K562 (cell line): ENCODE data around the gene C2orf76. TPM values are rescaled to one million over a fixed set of nuclear protein-coding genes. Genes with fewer than 3 reads are reported as not detected.
A peak's percentile ranks its signal among the peaks of the same experiment; 100 is the strongest.

Experiments
- ATAC-seq: fragments of 200-7000 bp; cut with Tn5 transposase; 3 replicates; pipeline ENCODE4 v1.9.1; 2020; ENCODE audit warnings: moderate library complexity
- BruUV-seq: library from RNA; stranded (reverse); fragments of 400-500 nt; replicated peaks from 2 replicates; lab custom pipeline; 2021; lab: Mats Ljungman, UMichigan
- CTCF ChIA-PET: fragments of 300-600 bp; formaldehyde crosslinking; extraction: SDS; loops from one replicate; lab custom pipeline; 2021; ENCODE audit warnings: low intra/inter-chr PET ratio; lab: Yijun Ruan, JAX
- POLR2A ChIA-PET: fragments of 300-600, 350-650 bp; sonication (Branson Sonifier 250); formaldehyde crosslinking; extraction: SDS; loops from one replicate; lab custom pipeline; 2021; ENCODE audit warnings: antibody characterized with exemption, inconsistent platforms; lab: Yijun Ruan, JAX
- DNase-seq, 4 experiments: peaks; one replicate each; pipeline versions ENCODE4 v3.0.0 to v3.0.0-alpha.2; 2011 to 2018; ENCODE audit warnings: low spot score in 3 of 4, mixed read lengths in 3 of 4; ENCODE audit errors: extremely low read depth in 1 of 4
- FAIRE-seq: peaks from 2 replicates; lab custom pipeline; 2011; peaks lifted over from hg19 to GRCh38; lab: Jason Lieb, UNC
- H2AFZ ChIP-seq: 2 replicates; pipeline ENCODE4 v1.6.0; 2011; ENCODE audit warnings: low read depth, low read length, control low read depth, inconsistent platforms
- H3K27ac ChIP-seq: fragments of 200-600 bp; 3 replicates; pipeline ENCODE4 v1.8.0; 2011; ENCODE audit warnings: low read depth, mild to moderate bottlenecking, control low read depth, inconsistent platforms, low read length, moderate library complexity, mixed read lengths; ENCODE audit errors: extremely low read depth
- H3K27me3 ChIP-seq, 2 experiments: fragments of 300-600 bp in 1 of 2; 2 replicates in 1 of 2; 3 replicates in 1 of 2; pipeline versions ENCODE4 v1.6.0 to v1.8.0; 2011; ENCODE audit warnings: inconsistent platforms in 2 of 2, low read length in 2 of 2, mild to moderate bottlenecking in 1 of 2, mixed read lengths in 1 of 2, moderate library complexity in 1 of 2; ENCODE audit not compliant: control insufficient read depth in 2 of 2, insufficient read depth in 2 of 2
- H3K36me3 ChIP-seq: fragments of 300-600 bp; 3 replicates; pipeline ENCODE4 v1.8.0; 2011; ENCODE audit warnings: mild to moderate bottlenecking, low read length, inconsistent platforms; ENCODE audit not compliant: control insufficient read depth, insufficient read depth
- H3K4me1 ChIP-seq, 2 experiments: fragments of 200-600 bp in 1 of 2; replicated peaks in 1 of 2; 2 replicates in 1 of 2; 3 replicates in 1 of 2; pipeline versions ENCODE4 v1.5.1 to v1.8.0; 2011; ENCODE audit warnings: inconsistent platforms in 2 of 2, low read length in 2 of 2, mild to moderate bottlenecking in 1 of 2, mixed read lengths in 1 of 2, moderate library complexity in 1 of 2; ENCODE audit not compliant: control insufficient read depth in 2 of 2, insufficient read depth in 2 of 2
- H3K4me2 ChIP-seq: 2 replicates; pipeline ENCODE4 v1.6.1; 2011; ENCODE audit warnings: low read length, control low read depth, inconsistent platforms, mixed read lengths; ENCODE audit not compliant: insufficient read depth
- H3K4me3 ChIP-seq: fragments of 200-600 bp; sonication (generic), shearing (Covaris generic); 2 replicates; pipeline ENCODE4 v1.5.1; 2016; ENCODE audit warnings: control low read depth, inconsistent platforms
- H3K79me2 ChIP-seq: fragments of 200-600 bp; 3 replicates; pipeline ENCODE4 v1.8.0; 2011; ENCODE audit warnings: low read length, inconsistent platforms; ENCODE audit not compliant: control insufficient read depth, insufficient read depth
- H3K9ac ChIP-seq, 2 experiments: 2 replicates each; pipeline versions ENCODE4 v1.6.0 to v1.6.1; 2011; ENCODE audit warnings: low read depth in 2 of 2, low read length in 2 of 2, control low read depth in 1 of 2, inconsistent platforms in 1 of 2, mild to moderate bottlenecking in 1 of 2, mixed read lengths in 1 of 2; ENCODE audit not compliant: insufficient read depth in 1 of 2
- H3K9me1 ChIP-seq: one replicate; pipeline ENCODE4 v1.6.0; 2011; ENCODE audit warnings: inconsistent platforms, mild to moderate bottlenecking, low read length, moderate library complexity; ENCODE audit not compliant: control insufficient read depth, insufficient read depth
- H3K9me3 ChIP-seq: replicated peaks from 2 replicates; pipeline ENCODE4 v1.5.1; 2011; ENCODE audit warnings: low read depth, low read length, inconsistent platforms; ENCODE audit not compliant: control insufficient read depth, insufficient read depth
- H4K20me1 ChIP-seq: replicated peaks from 2 replicates; pipeline ENCODE4 v1.6.1; 2011; ENCODE audit warnings: low read length, inconsistent platforms, mixed read lengths; ENCODE audit not compliant: control insufficient read depth, insufficient read depth
- CUX1 ChIP-seq: fragments of 200-800 bp; sonication (Bioruptor generic); IDR thresholded peaks from 2 replicates; pipeline ENCODE4 v1.6.1; 2016; ENCODE audit warnings: missing genetic modification characterization, missing compliant biosample characterization
- HDAC3 ChIP-seq: fragments of 450-650 bp; IDR thresholded peaks from 2 replicates; pipeline ENCODE4 v1.6.1; 2018; ENCODE audit warnings: borderline replicate concordance, mild to moderate bottlenecking, moderate library complexity; ENCODE audit not compliant: partially characterized antibody
- ZNF3 ChIP-seq: fragments of 250-450 bp; sonication (Bioruptor Pico); IDR thresholded peaks from 2 replicates; pipeline ENCODE4 v1.5.0; 2021; ENCODE audit warnings: mild to moderate bottlenecking, moderate library complexity
- ZNF407 ChIP-seq: fragments of 450-650 bp; IDR thresholded peaks from 2 replicates; pipeline ENCODE4 v1.6.1; 2016; ENCODE audit warnings: low read depth
- ZNF764 ChIP-seq: fragments of 250-450 bp; sonication (Bioruptor Pico); IDR thresholded peaks from 2 replicates; pipeline ENCODE4 v1.4.0; 2020; ENCODE audit warnings: low read depth, mild to moderate bottlenecking, moderate library complexity
- WGBS: fragments of 100-300 bp; shearing (Covaris generic); methylation state at CpG from one replicate; pipeline ENCODE4 v1.1.6; 2016; ENCODE audit warnings: low coverage, mixed read lengths; ENCODE audit not compliant: insufficient coverage; ENCODE audit errors: missing lambda C conversion rate; 5-methylcytosine and 5-hydroxymethylcytosine counted together
- in situ Hi-C: fragments of 300-500 bp; cut with MboI; formaldehyde crosslinking; loops from 4 replicates; pipeline ENCODE4 v1.15.0; 2018; ENCODE audit warnings: inconsistent platforms, mixed read lengths
- intact Hi-C: fragments of 100-400 bp; cut with micrococcal nuclease; formaldehyde crosslinking; loops from 2 replicates; pipeline ENCODE4 v1.14.2; 2022
- polyA plus RNA-seq, 8 experiments: library from polyadenylated mRNA; depleted of rRNA in 4 of 8; stranded (reverse) in 5 of 8; unstranded in 3 of 8; fragments of >200 nt; fragmentation: Nextera tagmentation in 2 of 8; fragmentation: Illumina TruSeq in 1 of 8; extraction: Ambion mirVana in 2 of 8; extraction: Trizol in 1 of 8; gene quantifications; 2 replicates each; pipeline versions ENCODE4 v1.2.1 to v1.2.3, GENCODE V29; 2011 to 2014; ENCODE audit warnings: inconsistent platforms in 1 of 8, missing spikeins in 1 of 8
- total RNA-seq, 7 experiments: library from RNA; depleted of rRNA in 6 of 7; stranded (reverse); fragments of >200 nt in 6 of 7; fragmentation: Illumina TruSeq in 2 of 7; extraction: Trizol in 2 of 7; gene quantifications; 2 replicates each; pipeline versions ENCODE4 v1.2.1 to v1.2.3, GENCODE V29; 2011 to 2021; ENCODE audit warnings: low replicate concordance in 1 of 7

The C2orf76 gene
- total and polyA plus RNA-seq, 9 of the 15 experiments (the other 6 are each of a cell fraction or from before 2014, with no cell fraction given) = 4.8 to 26.2 (median 14.5) TPM

DNA sequence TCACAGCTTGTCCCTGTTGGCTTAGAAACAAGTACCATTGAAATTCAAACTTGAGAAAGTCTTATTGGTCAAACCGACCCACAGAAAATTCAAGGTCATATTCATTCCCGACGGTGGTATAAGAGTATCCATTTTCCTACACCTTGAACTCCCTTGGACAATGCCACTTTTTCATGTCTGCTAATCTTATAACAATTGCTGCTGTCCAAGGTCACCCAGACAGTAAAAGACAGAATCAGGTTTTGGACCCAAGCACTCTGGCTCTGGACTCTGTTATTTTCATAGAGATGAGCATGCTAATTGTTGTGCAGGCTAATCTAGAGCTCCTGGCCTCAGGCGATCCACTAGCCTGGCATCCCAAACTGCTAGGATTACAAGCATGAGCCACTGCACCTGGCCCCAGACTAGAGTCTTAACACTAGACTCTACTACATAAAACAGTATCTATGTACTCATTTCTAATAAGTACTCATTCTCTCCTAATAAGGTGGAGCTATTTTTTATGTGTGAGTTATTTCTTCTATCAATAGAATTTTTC lies 57.8 kb downstream of the C2orf76 start (continued):
- TF ChIP-seq CUX1 (CRISPR knock-in tag) = no peak

GRCh38 chr2:119307419-119308140 lies 59.1 kb downstream of the C2orf76 start:
- BruUV-seq = no TSS peak
- peak; percentile 11 for FAIRE-seq
- TF ChIP-seq ZNF407 (no peak), ZNF3 (no peak), ZNF764 (CRISPR knock-in tag) (no peak), HDAC3 (no peak)

More at GRCh38 chr2:119307419-119308140, 59.1 kb downstream of the C2orf76 start:
- POLR2A ChIA-PET = no interaction called here
- Histone ChIP-seq H3K4me3 (no peak overlapping the region), H4K20me1 (0 out of 2 replicates have a peak, but pooled peaks cover 2% of the 10 kb centered on the region), H3K4me2 (no peak overlapping the region), H3K9me1 (no peaks in the 10 kb centered on the region), H3K4me1 (no peaks in the 10 kb centered on the region), H2AFZ (no peak overlapping the region), H3K9ac (no peak overlapping the region), H3K27ac (no peak overlapping the region), H3K9me3 (no peaks in the 10 kb centered on the region), H3K79me2 (no peaks in the 10 kb centered on the region), H3K27me3 (peaks cover 5 to 11% of the 10 kb centered on the region in 2 experiments; a peak in 2 of 5 replicates), H3K36me3 (no peaks in the 10 kb centered on the region)
- in situ Hi-C loops (no loop called here), intact Hi-C loops (loop anchor here (2.0 kb wide), 1 partner anchor 89 kb away; no protein-coding TSS in a partner anchor)
- DNase-seq = no peak
- no peak for ATAC-seq
- CTCF ChIA-PET = no interaction called here
- 24% methylated on average over 7 of the region's 7 CpGs for WGBS
